ENCODE results near the gene ANO9.

The ANO9 gene, protein sequence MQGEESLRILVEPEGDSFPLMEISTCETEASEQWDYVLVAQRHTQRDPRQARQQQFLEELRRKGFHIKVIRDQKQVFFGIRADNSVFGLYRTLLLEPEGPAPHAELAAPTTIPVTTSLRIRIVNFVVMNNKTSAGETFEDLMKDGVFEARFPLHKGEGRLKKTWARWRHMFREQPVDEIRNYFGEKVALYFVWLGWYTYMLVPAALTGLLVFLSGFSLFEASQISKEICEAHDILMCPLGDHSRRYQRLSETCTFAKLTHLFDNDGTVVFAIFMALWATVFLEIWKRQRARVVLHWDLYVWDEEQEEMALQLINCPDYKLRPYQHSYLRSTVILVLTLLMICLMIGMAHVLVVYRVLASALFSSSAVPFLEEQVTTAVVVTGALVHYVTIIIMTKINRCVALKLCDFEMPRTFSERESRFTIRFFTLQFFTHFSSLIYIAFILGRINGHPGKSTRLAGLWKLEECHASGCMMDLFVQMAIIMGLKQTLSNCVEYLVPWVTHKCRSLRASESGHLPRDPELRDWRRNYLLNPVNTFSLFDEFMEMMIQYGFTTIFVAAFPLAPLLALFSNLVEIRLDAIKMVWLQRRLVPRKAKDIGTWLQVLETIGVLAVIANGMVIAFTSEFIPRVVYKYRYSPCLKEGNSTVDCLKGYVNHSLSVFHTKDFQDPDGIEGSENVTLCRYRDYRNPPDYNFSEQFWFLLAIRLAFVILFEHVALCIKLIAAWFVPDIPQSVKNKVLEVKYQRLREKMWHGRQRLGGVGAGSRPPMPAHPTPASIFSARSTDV

DNA sequence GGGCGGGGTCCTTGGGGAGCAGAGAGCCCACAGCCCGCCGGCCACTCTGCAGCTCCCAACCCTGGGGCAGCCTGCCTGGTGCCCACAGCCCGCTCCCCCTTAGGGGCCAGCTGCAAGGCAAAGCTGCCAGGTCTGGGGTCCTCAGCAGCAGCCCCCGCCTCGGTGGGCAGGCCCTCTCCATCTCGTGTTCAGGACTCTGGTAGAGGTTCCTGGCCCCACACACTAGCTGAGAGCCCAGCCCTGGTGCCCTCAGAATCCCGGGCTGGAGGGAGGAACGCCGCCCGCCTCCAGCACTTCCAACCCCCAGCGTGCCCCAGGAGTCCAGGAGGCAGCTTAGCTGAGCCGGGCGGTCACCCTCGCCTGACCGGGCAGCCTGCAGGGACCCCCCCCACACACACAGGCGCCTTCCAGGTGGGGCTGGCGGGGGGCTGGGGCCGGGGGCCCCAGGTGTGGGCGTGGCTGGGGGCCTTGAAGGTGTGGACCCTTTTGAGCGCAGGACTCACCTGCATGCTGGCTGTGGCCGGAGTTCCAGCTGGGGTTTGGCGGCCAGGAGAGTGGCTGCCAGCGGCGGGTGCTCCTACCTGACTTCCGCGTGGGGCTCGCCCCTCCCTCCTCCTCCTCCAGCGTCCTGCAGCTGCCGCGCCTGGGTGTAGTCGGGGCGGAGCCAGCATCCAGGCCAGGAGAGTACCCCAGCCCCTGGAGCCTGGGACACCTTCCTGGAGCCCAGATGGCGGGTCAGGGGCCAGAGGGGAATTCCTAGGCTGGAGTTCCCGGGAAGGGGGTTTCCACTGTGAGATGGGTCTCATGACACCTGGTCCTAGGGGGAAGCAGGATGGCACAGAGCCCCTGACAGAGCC is at the start of gene ANO9:
Gene ANO9, minus strand, starts transcription at position 594 of the 857 bp plus-strand sequence. Its CDS starts 85 bp downstream, at position 509.
- TF ChIP-seq, protein P1, sequence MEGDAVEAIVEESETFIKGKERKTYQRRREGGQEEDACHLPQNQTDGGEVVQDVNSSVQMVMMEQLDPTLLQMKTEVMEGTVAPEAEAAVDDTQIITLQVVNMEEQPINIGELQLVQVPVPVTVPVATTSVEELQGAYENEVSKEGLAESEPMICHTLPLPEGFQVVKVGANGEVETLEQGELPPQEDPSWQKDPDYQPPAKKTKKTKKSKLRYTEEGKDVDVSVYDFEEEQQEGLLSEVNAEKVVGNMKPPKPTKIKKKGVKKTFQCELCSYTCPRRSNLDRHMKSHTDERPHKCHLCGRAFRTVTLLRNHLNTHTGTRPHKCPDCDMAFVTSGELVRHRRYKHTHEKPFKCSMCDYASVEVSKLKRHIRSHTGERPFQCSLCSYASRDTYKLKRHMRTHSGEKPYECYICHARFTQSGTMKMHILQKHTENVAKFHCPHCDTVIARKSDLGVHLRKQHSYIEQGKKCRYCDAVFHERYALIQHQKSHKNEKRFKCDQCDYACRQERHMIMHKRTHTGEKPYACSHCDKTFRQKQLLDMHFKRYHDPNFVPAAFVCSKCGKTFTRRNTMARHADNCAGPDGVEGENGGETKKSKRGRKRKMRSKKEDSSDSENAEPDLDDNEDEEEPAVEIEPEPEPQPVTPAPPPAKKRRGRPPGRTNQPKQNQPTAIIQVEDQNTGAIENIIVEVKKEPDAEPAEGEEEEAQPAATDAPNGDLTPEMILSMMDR (IDR thresholded peaks at IDR 0.05; ENCODE audit: extremely low read depth, insufficient read depth, missing control alignments), result no peak
- DNase-seq (ENCODE audit: low spot score), result peak; percentile 91
- in situ Hi-C loops (cut with MboI; ENCODE audit: low pct_unique_long_range_greater_than_20kb, low sequenced_read_pairs, unreplicated experiment), result no loop called here

DNA sequence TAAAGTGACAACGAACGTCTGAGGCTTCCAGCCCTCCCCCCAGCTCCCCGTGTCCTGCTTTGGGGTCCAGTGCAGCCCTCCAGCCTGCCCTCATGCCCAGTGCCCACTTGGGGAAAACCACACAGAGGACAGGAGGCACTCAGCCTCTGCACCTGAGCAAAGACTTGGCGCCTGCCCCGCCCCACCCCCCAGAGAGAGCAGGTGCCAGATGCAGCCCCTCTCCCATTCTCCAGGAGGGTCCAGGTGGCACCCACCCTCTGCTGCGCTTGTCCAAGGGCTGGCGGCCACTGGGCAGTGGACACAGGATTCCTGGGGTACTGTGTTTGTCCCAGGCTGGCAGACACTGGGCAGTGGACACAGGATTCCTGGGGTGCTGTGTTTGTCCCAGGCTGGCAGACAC is 49.5 kb upstream of the ANO9 start:
- no peak for DNase-seq (ENCODE audit: low spot score)
- TF ChIP-seq, protein P1 (IDR thresholded peaks at IDR 0.05; ENCODE audit: extremely low read depth, insufficient read depth, missing control alignments), result no peak
- in situ Hi-C loops (cut with MboI; ENCODE audit: low pct_unique_long_range_greater_than_20kb, low sequenced_read_pairs, unreplicated experiment), result no loop called here

DNA sequence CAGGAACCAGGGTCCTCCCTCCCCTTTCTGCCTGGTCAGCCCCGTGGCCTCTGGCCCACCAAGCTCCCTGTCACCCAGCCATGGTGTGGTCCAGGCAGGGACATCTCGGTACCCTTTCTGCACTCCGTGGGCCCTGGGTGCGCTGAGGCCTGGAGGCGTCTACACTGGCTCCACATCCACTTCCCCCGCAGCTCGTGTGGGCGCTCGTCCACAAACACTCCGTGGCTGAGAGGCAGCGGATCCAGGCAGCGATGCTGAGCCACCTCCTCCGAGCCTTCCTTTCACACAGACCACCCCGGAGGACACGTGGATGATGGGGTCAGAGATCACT is 49.1 kb upstream of the ANO9 start:
- DNase-seq (ENCODE audit: low spot score), result no peak
- in situ Hi-C loops (cut with MboI; ENCODE audit: low pct_unique_long_range_greater_than_20kb, low sequenced_read_pairs, unreplicated experiment), result no loop called here
- TF ChIP-seq, protein P1 (IDR thresholded peaks at IDR 0.05; ENCODE audit: extremely low read depth, insufficient read depth, missing control alignments), result no peak

DNA sequence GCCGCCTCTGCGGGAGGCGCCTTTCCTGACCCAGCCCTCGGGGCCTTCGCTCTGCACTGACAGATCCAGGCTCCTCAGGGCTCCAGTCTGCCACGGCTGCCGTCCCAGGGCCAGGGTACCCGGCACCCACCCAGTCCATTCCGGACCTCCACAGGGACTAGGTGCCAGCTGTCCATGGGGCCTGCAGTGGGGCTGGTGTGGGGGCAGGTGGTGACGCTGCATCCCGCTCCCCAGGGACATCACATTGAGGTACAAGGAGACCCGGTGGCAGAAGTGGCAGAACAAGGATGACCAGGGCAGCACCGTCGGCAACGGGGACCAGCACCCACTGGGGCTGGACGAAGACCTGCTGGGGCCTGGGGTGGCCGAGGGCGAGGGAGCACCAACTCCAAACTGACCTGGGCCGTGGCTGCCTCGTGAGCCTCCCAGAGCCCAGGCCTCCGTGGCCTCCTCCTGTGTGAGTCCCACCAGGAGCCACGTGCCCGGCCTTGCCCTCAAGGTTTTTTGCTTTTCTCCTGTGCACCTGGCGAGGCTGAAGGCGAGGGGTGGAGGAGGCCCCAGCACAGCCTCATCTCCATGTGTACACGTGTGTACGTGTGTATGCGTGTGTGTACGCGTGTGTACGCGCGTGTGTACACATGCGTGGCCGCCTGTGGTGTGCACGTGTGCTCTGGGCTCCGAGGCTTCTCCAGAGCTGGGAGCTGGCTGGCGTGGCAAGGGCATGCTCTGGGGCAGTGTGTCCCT is 48.5 kb upstream of the ANO9 start:
- TF ChIP-seq, protein P1 (IDR thresholded peaks at IDR 0.05; ENCODE audit: extremely low read depth, insufficient read depth, missing control alignments), result no peak
- in situ Hi-C loops (cut with MboI; ENCODE audit: low pct_unique_long_range_greater_than_20kb, low sequenced_read_pairs, unreplicated experiment), result no loop called here
- DNase-seq (ENCODE audit: low spot score), result no peak

DNA sequence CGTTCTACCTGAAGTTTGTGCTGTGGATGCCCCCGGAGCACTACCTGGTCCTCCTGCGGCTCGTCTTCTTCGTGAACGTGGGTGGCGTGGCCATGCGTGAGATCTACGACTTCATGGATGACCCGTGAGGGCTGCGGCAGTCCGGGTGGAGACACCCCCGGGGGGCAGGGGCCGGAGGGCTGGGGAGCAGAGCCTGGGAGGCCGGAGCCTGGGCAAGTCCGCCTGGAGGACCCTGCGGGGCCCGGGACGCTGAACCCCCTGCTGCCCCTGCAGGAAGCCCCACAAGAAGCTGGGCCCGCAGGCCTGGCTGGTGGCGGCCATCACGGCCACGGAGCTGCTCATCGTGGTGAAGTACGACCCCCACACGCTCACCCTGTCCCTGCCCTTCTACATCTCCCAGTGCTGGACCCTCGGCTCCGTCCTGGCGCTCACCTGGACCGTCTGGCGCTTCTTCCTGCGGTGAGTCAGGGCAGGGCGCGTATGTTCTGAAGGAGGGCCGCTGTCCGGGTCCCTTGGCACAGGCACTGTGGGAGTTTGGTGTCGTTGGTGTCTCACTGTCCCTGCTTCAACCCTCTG is 47.9 kb upstream of the ANO9 start:
- no peak for DNase-seq (ENCODE audit: low spot score)
- in situ Hi-C loops (cut with MboI; ENCODE audit: low pct_unique_long_range_greater_than_20kb, low sequenced_read_pairs, unreplicated experiment), result no loop called here
- TF ChIP-seq, protein P1 (IDR thresholded peaks at IDR 0.05; ENCODE audit: extremely low read depth, insufficient read depth, missing control alignments), result no peak
